Fibroblast of skin of right quadriceps (primary cell): ENCODE measurements around the gene RPL18.
"Not testable (repeated sequence)": the region's sequence is repeated elsewhere in the genome, so short reads cannot be mapped to it uniquely, and the experiment has no call there.

Source experiments
- DNase-seq: peaks from one replicate; pipeline ENCODE4 v3.0.0-alpha.2; 2013

RPL18 gene

DNA sequence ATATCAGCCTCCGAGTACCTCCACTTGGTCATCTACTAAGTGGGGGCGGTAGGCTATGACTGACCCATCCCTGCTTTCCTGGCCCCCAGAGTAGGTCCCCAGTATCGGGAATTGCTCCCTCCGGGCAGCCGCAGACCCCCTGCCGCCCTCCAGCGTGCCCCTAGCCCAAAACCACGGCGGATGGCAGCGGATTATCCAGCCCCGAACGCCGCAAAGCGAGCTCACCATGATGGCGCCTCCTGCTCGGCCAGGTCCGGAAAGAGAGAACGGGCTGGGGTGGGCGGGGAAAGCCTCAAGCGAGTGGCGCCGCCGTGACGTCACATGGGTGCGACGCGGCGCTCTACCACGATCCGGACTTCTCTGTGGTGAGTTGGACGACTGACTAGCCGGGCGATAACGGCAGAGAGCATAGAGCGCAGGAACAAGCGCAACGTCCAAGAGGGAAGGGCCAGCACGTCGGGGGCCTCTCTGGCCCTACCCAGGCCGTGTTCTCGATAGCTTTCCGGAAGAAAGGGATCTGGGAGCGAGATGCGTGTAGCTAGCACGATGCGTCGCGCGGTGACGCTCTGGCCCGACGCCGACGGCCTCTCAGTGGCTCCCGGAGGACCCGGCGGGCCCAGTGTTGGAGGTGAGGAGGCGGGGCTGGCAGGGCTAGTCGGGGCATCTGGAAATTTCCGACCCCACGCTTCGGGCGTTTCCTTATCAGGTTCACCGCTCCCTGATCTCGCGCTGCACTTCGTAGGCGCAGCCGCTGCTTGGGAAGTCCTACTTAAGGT is at the start of gene RPL18, which contains the start of gene SPHK2:
Gene RPL18, minus strand, starts transcription at position 263 of the 776 bp plus-strand sequence. Its CDS starts 35 bp downstream, at position 228.
Gene SPHK2, plus strand, starts transcription at position 591 of the 776 bp plus-strand sequence. CDS start 1,009 bp downstream, outside the sequence.
- DNase-seq = peak; percentile 100

- DNase-seq = no peak
Measured at GRCh38 chr19:48668761-48669160, 49.8 kb upstream of the RPL18 start.

DNA sequence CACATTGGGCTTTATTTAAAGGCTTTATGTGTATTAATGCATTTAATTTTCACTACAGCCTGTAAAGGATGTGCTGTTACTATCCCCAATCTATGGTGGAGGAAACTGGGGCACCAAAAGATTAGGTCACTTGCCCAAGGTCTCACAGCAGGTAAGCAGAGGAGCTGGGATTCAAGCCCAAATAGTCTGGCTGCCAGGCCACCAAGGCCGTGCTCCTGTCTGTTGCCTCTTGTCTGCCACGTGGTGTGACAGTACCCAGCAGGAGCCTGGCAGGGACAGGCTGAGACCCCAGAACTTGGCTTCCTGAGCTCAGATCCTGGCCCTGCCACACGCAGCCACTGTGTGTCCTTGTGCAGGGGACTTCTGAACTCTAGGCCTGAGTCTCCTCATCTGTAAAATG is 49.4 kb upstream of the RPL18 start:
- no peak for DNase-seq

DNA sequence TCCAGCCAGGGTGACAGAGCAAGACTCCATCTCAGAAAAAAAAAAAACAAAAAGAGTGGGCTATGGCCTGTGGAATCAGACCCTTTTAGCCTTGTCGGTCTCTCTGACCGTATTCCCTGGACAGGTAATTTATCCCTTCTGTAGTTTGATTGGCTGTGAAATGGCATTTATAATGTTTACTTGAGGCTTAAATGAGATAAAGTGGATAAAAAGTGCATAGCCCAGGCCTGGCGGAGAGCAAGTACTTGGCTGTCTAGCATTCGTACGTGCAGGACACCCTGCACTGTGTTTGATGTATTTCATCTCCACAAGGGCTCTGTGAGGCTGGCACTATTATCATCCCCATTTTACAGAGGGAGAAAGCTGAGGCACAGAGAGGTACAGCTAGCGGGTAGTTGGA is 46.8 kb upstream of the RPL18 start:
- DNase-seq = no peak

DNA sequence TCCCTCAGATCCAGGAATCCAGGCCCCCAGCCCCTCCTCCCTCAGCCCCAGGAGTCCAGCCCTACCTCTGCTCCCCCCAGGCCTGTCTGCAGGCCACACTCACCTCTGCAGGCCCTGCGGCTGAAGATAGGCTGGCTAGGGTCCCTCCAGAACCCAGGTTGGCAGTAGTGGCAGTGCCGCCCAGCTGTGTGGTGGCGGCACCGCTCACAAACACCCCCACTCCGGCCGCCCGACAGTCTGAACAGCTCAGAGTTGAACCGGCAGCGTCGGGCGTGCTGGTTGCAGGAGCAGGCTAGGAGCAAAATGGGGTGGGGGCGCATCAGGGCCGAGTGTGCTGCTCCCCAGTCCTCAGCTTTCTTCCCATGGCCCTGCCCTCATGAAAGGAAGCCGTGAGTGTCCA is 45.5 kb upstream of the RPL18 start:
- no peak for DNase-seq

DNA sequence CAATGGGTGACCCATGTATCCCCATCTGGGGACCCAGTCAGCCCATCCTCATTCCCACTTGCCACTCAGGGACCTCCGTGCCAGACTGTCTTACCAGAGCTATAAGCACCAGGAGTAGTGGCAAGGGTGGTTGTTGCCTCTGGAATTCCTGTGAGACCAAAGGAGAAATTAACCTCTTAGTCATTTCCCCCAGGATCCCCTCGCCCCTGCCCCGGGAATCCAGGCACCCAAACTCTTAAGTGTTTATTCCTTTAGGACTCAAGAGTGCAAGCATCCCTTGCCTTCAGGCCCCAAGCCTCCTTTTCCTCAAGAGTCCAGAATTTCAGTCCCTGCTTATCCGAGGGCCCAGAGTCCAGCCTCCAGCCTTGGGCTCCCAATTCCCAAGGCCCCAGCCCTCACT is 44.7 kb upstream of the RPL18 start:
- DNase-seq = no peak

DNA sequence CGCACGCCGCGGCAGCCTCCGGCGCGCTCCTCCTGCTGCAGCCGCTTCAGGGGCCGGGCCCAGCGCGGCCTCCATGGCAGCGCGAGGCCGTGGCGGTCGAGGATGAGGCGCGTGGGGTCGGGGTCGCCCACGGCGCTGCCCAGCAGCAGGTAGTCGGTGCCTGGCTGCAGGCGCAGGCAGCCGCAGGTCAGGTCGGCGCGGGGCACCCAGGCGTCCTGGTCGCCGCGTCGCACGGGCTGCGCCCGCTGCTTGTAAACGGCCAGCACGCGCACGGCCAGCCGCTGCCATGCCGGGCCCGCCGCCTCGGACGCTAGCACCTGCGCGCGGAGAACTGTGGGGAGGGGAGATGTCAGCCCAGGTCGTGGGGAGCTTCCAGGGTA is 42.7 kb upstream of the RPL18 start:
- DNase-seq = no peak

GRCh38 chr19:48660852-48661710 is 42.1 kb upstream of the RPL18 start:
- peak; percentile 85 for DNase-seq

DNA sequence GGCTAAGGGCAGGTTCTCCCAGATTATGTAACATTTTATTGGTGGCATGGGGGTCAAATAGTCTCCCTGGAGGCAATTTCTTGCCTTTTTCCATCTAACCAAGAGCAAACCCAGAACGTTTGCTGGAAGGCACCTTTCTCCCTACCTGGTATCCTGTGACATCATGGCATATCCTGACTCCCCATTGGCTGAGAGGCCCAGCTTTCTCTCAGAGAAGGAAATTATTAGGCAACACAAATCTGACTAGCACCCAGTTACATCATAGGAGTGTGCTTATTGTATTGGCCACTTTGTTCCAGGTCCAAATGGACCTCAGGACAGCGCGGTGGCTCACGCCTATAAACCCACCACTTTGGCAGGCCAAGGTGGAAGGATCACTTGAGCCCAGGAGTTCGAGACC is 40.8 kb upstream of the RPL18 start:
- DNase-seq = no peak

DNA sequence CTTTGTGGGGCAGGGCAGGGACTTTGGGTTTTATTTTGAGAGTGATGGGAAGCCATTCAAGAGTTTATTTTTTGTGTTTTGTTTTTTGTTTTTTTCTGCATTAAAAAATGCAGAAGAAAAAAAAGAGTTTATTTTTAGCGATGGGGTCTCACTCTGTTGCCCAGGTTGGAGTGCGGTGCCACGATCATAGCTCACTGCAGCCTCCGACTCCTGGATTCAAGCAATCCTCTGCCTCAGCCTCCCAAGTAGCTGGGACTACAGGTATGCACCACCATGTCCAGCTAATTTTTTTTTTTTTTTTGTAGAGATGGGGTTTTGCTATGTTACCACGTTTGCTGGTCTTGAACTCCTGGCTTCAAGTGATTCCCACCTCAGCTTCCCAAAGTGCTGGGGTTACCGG is 39.5 kb upstream of the RPL18 start:
- DNase-seq = no peak

- DNase-seq = not testable (repeated sequence)
Measured at GRCh38 chr19:48657828-48658227, 38.9 kb upstream of the RPL18 start.

DNA sequence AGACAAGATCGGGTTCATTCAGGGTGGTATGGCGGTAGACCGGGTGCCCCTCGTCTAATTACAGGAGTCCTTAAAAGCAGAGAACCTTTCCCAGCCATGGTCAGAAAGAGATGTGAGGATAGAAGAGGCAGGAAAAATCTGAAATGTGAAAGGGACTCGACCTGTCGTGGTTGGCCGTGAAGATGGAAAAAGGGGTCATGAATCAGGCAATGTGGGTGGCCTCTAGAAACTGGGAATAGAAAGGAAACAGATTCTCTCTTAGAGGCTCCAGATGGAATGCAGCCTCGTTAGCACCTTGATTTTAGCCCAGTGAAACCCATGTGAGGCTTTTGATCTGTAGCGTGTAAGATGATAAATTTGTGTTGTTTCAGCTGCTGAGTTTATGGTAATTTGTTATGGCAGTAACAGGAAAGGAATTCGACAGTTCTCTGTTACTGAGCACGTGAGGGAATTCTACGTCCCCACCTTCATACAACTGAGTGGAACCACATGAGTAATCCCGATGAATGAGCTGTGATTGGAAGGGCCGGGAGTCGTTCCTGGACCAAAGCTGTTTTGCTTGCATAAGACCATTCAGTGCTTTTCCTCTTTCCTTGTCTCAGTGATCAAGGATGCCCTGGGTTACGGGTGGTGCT is 38.0 kb upstream of the RPL18 start:
- DNase-seq = peak; percentile 89

- no peak for DNase-seq
Measured at GRCh38 chr19:48654299-48655059, 35.5 kb upstream of the RPL18 start.

DNA sequence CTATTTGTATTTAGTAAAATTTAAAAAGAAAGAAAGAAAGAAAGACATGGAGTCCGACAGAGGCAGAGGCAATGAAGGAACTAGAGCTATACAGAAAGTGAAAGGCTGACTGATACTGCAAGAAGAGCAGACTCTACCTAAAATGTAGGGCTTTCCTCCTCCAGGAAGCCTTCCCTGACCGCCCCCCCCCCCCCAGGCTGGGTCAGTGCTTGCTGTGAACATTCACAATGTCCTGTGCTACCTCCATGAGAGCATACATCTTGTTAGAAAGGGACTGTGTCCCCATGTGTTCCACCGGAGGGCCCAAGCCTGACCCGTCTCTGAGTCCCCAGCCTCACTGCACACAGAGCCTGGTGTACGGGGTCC is 32.7 kb upstream of the RPL18 start:
- no peak for DNase-seq

GRCh38 chr19:48650974-48651682 is 32.1 kb upstream of the RPL18 start:
- no peak for DNase-seq

GRCh38 chr19:48648134-48648533 is 29.2 kb upstream of the RPL18 start:
- no peak for DNase-seq

DNA sequence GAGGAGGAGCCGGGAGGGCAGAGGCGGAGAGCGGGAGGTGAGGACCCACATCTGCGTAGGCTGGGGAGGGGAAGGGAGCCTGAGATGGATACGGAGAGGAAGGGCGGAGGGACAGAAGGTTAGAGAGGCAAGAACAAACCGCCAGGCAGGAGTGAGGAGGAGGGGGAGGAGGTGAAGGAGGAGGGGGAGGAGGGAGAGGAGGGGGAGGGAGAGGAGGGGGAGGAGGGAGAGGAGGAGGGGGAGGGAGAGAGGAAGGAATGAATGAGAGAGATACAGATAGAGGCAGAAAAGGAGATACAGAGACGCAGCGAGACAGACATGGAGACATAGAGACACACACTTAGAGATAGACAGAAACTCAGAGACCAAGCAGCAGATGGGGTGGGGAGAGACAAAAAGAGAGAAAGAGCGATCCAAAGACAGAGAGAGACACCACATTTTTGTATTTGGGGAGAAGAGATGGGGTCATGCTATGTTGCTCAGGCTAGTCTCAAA is 27.8 kb upstream of the RPL18 start:
- DNase-seq = no peak

- peak; percentile 78 for DNase-seq
Measured at GRCh38 chr19:48646001-48646721, 27.2 kb upstream of the RPL18 start, which contains the start of gene CA11. TSS of gene CA11 (minus strand) at chr19:48646187. CDS start at chr19:48645632, 555 bp downstream.

- no peak for DNase-seq
Measured at GRCh38 chr19:48645620-48646000, 26.6 kb upstream of the RPL18 start.

DNA sequence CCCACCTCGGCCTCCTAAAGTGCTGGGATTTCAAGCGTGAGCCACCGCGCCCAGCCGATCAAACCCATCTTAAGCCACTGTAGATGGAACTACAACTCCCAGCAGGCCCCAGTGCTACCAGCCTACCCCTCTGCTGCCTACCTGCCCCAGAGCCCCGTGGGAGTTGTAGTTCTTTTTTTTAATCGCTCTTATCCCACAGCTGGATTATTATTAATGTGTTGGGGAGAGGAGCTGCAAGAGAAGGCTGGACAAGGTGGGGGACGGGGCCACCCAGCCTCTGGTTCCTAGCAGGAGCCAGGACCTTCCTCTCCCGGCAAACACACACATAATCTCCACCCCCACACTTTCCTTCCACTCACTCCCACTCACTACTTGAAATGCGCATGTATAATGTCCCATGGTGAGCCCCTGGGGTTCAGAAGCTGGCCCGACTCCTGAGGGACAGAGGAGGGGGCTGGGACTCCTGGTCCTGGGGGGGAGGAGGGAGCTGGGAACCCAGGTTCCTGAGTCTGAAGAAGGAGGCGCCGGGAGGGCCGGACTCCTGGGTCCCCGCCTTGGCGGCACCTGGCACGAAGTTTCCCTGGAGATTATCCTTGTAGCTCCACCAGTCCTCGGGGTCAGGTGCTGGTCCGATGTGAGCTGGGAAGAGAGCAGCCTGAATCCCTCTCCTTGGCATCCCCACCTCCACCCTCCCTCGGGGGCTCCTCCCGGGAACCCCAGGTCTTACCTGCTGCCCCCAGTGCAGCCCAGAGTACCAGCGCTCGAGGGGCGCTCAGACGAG is 26.1 kb upstream of the RPL18 start:
- DNase-seq = peak; percentile 61
